HG03045 (cell line): ENCODE data around the gene GRK4.
"Not testable (repeated sequence)": the region's sequence is repeated elsewhere in the genome, so short reads cannot be mapped to it uniquely, and the experiment has no call there.

ENCODE experiments used
- ATAC-seq: cut with Tn5 transposase; IDR thresholded peaks from one replicate; pipeline ENCODE4 v1.9.1; 2021; ENCODE audit warnings: mild to moderate bottlenecking, moderate library complexity; ENCODE audit not compliant: unreplicated experiment

Gene GRK4

DNA sequence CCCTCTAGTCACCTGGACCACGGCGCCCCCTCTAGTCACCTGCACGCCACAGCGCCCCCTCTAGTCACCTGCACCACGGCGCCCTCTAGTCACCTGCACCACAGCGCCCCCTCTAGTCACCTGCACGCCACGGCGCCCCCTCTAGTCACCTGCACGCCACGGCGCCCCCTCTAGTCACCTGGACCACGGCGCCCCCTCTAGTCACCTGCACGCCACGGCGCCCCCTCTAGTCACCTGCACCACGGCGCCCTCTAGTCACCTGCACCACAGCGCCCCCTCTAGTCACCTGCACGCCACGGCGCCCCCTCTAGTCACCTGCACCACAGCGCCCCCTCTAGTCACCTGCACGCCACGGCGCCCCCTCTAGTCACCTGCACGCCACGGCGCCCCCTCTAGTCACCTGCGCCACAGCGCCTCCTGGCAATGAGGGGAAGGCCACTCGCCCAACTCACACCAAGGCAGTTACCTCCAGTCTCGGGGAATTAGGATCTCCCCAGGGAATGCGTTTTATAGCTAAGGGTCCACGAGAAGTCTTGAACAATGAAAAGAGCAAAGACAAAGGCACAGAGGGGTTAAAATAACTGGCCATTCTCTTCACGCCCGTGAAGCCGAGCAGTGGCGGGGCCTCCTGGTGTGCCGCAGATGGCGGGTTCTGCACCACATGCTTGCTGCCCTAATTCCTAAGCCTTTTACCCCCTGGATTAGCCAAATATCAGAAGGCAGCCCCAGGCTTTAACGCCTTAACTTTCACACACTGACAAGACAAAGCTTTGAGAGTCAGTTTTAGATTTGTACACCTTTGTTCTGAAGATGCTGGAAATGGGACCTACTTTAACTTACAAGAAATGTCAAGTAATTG lies 8.0 kb upstream of the GRK4 start:
- not testable (repeated sequence) for ATAC-seq

DNA sequence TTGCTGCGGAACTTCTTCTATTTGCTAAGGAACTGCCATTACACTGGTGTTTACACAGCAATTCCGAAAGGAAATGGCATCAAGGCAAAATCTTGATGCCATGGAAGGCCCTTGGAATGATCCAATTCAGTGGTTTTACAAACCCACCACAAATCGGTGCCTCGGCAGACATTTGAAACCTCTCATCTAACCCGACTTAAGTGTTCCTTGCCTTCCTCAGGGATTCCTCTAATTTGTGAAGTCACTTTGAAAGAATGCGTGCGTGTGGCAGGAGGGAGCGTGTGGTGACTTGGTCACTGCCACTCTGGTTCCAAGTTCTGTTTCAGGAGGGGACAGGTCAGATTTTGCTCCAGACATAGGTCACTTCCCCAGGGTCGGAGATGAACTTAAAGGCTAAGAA lies 4.9 kb upstream of the GRK4 start:
- no peak for ATAC-seq

- ATAC-seq: not testable (repeated sequence)
Measured at GRCh38 chr4:2960450-2960849, 2.9 kb upstream of the GRK4 start.

GRCh38 chr4:2961421-2961810 lies 2.0 kb upstream of the GRK4 start:
- ATAC-seq: no peak

DNA sequence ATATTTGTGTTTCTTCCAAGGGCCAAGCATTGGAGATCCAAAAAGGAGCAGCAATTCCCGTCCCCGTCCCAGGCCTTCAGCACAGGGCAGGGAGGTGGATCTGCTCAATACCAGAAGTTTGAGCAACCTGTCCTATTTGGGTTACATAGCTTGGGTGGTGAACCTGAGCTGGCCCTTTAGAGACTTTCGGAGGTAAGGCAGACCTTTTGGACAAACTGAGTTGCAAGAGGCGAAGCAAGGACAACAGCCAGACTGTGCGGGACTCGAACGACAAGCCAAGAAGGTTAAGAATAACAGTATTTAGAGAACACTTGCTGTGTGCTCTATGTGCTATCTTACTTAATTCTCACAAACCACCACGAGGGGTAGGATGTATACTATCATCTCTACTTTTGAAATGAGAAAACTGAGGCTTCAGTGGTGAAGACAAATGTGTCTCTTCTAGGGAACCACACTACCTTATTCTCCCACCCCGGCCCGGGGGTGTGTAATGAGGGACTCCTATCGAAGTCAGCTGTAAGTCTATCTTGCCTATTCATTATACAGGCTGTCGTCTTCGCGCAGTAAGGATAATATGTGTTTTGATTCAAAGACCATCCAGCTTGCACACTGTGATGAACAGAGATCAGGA lies 1.4 kb upstream of the GRK4 start:
- ATAC-seq: no peak

GRCh38 chr4:2962614-2963174 lies 677 bp upstream of the GRK4 start:
- ATAC-seq: peak; percentile 24

DNA sequence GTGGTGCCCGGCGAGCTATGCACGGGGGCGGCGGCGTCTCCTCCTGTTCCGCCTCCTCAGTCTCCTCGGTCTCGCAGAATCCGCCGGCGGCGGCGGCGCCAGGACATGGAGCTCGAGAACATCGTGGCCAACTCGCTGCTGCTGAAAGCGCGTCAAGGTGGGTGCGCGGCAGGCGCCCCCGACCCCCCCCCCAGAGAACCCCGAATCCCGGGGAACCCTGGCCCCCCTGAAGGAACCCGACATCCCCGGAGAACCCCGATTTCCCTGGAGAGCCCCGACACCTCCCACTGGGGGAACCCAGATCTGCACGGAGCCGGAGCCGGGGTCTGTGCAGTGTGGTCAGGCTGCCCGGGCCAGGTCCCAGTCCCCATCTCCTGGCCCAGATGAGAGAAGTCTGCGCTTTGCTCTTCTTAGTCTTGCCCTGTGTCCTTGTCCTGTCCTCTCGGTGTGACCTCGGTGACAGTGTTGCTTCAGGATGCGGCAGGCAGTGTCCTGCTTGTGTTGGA lies 648 bp downstream of the GRK4 start:
- peak; percentile 41 for ATAC-seq

- ATAC-seq: no peak
Measured at GRCh38 chr4:2964706-2965258, 1.4 kb downstream of the GRK4 start.

DNA sequence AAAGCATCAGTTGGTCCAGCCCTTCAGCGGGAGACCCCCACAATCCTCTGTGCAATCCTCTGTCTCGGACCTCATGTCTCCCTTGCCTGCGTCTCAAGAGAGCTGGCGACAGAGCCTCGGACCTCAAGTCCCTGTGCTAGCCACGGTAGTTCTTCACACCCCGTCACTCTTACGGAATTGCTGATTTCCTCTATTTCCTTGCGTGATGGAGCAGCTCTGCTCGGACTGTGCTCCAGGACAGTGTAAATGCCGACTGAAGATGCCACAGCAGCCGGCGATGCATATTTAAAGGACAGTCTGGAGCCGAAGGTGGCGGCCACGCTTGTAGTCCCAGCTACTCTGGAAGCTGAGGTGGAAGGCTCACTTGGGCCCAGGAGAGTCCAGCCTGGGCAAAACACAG lies 1.9 kb downstream of the GRK4 start:
- no peak for ATAC-seq

- no peak for ATAC-seq
Measured at GRCh38 chr4:2968381-2968780, 5.0 kb downstream of the GRK4 start.

- ATAC-seq: no peak
Measured at GRCh38 chr4:2971275-2971674, 7.9 kb downstream of the GRK4 start.

DNA sequence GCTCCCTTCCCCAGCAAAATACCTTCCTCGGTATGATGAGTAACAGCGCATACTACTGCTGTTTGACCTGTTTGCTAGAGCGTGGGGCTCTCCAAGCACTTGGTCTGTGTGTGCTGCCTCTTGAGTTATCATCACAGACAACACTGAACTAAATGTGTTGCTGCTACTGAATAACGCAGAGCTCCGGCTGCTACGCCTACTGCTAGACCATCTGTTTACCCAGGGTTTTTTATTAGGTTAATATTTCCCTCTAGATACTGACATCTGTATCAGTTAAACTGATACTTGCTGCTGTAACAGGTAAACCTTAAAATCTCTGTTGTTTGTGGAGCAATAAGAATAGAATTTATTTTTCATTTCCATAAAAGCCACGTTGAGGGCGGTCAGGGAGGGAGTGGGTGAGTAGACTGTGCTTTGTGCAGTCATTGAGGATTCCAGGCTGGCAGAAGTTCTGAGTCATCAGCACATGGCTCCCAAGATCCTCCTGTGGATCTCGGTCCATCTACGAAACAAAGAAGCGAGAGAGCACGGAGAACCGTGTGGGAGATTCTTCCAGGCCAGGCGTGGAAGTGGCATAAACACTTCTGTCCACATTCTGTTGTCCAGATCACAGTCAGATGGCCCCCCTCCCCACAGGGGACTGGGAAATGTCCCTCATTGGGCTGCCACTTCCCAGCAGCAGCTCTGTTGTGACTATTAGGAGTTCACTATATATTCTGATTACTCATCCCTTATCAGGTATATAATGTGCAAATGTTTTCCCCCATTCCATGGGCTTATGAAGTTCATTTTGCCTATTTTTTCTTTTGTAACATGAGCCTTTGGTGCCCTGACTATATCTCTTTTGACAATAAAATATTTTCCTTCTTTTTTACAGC lies 14.1 kb downstream of the GRK4 start:
- ATAC-seq: no peak

- ATAC-seq: no peak
Measured at GRCh38 chr4:2981256-2981819, 18.0 kb downstream of the GRK4 start.

DNA sequence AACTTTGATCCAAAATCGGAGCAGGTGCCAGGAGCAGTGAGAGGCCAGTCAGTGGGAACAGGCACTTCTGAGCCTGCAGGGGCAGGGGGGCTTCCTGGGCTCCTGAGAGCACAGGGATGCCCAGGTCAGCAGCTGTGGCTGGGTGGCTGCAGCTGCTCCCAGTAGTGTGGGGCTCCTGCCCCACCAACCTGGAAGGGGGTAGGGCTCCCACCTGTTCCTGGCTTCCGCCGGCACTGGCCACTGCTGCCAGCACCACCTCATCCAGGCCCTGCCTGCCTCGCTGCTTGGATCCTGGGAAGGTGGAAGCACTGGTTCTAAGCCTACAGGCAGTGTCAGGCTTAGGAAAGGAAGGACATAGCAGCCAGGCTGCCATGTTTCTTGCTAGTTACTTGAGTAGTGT lies 18.6 kb downstream of the GRK4 start:
- no peak for ATAC-seq

DNA sequence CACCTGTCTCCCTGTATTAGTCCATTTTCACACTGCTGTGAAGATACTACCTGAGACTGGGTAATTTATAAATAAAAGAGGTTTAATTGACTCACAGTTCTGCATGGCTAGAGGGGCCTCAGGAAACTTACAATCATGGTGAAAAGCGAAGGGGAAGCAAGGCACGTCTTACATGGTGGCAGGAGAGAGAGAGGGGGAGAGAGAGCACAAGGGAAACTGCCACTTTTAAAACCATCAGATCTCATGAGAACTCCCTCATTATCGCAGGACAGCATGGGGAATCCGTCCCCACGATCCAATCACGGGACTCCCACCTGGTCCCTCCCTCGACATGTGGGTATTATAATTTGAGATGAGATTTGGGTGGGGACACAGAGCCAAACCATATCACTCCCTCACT lies 20.3 kb downstream of the GRK4 start:
- ATAC-seq: not testable (repeated sequence)

GRCh38 chr4:2991243-2991642 lies 27.9 kb downstream of the GRK4 start:
- no peak for ATAC-seq

- no peak for ATAC-seq
Measured at GRCh38 chr4:2994917-2995316, 31.5 kb downstream of the GRK4 start.

DNA sequence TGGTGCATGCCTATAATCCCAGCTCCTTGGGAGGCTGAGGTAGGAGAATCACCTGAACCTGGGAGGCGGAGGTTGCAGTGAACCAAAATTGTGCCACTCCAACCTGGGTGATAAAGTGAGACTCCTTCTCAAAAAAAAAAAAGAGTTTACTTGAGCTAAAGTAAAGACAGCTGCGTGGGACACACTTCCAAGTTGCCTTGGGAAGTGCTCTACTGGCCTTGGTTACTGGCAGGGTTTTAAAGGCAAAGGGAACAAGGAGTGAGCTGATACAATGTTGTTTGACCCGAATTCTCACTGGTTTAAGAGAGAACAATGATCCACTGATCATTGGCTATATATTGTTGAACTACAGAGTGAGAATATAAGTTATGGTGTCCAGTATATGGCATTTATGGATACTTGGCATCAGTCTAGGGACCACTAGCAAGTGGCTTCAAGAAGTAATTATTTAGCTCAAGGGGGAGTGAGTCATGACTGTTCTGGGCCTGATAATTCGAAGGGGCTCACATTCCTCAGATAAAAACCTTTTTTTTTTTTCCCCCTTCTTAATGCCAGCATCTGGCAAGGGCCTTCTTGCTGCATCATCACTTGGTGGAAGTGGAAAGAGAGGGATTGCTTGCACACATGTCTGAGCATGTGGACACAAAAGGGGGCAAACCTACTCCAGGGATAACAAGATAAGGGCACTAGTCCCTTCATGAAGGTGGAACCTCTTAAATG lies 32.3 kb downstream of the GRK4 start:
- ATAC-seq: no peak

DNA sequence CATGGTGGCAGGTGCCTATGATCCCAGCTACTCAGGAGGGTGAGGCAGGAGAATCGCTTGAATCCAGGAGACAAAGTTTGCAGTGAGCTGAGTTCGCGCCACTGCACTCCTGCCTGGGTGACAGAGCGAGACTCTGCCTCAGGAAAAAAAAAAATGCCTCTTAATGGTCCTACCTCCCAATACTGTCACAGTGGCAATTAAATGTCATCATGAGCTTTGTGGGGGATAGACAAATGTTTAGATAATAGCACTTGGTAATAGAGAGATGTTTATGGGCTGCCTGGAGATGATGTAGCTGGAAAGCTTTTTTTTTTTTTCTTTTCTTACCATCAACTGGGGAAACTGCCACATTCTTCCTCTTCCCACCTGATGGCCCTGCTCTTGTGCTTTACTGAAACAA lies 33.0 kb downstream of the GRK4 start:
- ATAC-seq: no peak

GRCh38 chr4:3007724-3008123 lies 44.4 kb downstream of the GRK4 start:
- ATAC-seq: no peak
